ENCODE results near the gene NEK7.

Gene NEK7

DNA sequence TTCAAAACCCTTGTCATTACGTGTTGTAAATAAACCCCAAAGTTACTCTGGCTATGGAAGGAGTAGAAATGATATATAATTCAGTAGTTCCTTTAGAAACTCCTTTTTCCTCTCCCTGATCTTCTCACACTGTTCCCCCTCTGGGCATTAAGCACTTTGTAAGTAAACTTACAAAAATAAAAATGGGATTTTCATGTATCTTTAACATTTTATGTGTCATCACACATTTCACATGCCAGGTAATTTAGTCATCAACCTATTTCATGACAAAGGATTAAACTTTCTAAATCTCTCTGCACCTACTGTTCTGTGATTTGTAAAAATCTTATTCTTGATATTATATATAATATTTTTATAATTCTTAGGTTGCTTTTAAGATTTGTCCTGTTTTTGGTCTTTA lies 176.9 kb downstream of the NEK7 start:
- no peak for DNase-seq (ENCODE audit: low read depth in 1 of 2, low spot score in 1 of 2)

DNA sequence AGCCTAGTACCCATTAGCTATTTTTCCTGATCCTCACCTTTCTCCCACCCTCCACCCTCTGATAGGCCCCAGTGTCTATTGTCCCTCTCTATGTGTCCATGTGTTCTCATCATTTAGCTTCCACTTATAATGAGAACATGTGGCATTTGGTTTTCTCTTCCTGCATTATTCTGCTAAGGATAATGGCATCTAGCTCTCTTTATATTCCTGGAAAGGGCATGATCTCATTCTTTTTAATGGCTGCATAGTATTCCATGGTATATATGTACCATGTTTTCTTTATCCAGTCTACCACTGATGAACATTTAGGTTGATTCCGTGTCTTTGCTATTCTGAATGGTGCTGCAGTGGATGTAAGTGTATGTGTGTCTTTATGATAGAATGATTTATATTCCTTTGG lies 178.9 kb downstream of the NEK7 start:
- DNase-seq (ENCODE audit: low read depth in 1 of 2, low spot score in 1 of 2): no peak

DNA sequence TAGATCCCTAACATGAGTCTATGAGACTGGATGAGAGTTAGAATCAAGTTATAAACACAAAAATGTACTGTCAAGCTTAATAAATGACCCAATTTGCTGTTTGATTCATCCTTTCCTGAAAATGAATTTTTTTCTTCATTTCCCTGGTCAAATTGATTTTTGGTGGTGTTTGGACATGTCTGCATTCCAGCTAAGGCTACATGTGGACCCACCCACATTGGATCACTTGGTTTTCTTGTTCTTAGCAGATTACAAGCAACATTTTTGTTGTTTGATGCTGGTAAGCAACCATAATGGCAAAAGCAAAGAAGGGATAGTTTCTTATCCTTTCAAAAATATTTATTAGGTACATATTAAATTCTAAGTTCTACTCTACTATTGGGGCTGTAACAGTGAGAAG lies 181.1 kb downstream of the NEK7 start:
- no peak for DNase-seq (ENCODE audit: low read depth in 1 of 2, low spot score in 1 of 2)

DNA sequence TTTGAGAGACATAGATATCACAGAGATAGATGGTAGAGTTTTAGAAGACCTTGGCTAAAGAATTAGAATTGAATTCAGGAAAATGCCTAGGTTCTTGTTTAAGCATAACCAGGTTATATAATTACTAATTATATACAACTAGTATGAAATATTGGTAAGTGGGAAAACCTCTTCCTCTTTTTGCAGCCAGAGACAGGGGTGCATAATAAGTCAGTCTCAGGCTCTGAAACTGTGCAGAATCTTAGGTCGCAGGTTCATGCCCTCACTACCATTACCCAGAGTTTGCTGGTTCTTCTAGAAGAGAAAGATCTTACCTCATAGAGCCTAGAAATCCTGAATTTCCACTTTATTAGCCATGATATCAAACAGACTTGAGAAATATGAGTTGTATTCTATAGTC lies 183.3 kb downstream of the NEK7 start:
- no peak for DNase-seq (ENCODE audit: low read depth in 1 of 2, low spot score in 1 of 2)

DNA sequence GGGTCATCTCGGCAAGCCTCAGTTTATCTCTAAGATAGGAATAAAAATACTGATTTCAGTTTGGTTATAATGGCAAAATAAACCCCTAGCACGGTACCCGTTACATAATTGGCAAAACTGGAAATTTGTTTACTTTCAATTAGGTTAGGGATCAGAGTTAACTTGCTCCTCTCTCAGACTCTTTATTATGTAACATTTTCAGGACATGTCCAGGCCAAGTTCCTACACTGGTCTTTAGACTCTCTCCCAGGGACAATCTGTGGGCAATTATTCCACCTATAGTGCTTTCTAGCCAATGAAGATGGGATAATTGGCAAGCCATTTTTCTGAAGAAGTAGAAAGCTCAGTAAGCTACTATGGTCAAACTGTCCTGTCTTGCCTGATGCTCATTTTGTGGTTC lies 189.4 kb downstream of the NEK7 start:
- DNase-seq (ENCODE audit: low read depth in 1 of 2, low spot score in 1 of 2): no peak

DNA sequence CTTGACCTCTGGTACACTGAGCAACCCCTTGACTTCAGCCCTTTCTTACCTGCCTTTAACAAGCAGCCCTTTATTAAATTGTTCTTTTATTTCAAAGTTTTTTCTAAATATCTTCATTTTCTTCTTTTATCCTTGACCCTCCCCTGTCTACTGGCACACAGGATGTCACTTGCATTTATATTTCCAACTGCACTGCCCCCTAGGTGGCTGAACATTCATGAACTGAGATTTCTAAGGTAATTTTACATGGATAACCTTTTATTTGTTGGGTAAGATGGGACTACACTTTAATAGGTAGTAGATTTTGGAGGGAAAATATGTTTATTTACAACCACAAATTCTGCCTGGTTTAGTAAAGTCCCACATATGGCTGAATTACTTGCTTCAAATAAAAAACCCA lies 193.7 kb downstream of the NEK7 start:
- DNase-seq (ENCODE audit: low read depth in 1 of 2, low spot score in 1 of 2): no peak

DNA sequence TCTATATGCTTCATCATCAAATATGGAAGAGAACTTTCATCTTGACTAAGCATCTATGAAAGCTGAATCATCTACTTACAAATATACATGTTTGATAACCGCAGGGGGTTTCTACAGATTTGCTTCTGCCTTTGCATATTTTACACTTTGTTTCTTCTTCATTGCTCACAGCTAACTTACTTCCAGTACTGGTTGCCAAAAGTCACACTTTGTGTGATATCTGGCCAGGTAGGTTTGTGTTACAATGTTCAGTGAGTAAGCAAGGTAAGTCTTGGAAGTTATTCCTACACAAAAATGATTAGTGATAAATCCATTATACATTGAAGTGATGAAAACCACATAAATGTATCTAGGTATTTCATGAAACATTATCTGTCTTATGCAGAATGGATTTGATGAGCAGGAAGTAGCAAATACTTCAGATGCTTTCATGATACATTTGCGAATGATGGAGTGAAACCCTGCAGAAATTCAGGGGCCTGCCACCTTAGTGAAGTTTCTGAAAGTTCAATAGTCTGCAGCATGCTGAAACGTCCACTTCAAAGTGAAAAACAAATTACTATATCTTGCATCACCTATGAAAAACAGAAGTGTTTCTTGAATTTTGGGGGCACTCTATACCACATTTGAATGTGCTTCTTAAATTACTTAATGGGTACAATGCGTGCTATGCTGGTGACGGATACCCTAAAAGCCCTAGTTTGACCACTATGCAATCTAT lies 196.3 kb downstream of the NEK7 start:
- no peak for DNase-seq (ENCODE audit: low read depth in 1 of 2, low spot score in 1 of 2)

DNA sequence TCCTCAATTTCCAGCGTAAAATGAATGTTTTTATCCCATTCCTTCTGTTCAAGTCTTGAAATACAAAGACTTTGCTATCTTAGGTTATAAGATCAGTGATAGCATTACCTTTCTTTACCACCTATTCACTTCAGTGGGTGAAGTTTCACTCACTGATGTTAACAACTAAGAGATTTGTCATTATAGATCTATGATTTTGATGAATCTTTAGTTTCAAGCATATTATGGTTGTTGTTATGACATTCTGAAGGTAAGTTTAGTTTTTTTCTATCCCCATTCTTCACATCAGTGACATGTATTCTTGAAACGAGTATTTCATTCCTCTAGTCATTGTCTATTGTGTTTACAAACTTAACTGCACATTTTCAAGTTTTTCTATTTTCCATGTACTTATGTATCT lies 201.1 kb downstream of the NEK7 start:
- DNase-seq (ENCODE audit: low read depth in 1 of 2, low spot score in 1 of 2): no peak

DNA sequence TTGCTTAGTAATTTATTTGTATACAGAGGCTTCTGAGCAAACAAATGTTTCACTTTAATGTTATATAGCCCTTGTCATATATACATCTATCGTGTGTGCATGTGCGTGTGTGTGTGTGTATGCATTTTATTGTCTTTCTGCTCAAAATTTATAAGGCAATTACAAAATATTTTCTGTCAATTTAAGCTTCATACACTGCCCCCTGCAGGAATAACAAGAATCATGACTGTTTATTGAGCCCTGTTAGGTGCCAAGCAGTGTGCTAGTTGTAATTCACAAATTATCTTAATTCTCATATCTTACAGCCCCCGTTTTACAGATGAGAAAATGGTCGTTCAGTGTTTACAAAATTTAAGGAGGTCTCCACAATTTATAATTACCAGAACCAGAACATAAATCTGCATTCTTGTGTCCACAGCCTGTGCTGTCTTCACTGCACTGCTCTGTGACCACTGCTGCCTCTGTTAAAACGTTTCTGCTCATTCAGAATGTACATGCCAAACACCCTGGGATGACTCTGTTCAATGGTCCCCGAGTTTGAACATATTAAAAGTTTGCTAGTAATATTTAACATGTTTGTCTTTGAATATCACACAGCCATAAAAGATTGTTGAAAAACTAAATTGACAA lies 202.3 kb downstream of the NEK7 start:
- DNase-seq (ENCODE audit: low read depth in 1 of 2, low spot score in 1 of 2): no peak

DNA sequence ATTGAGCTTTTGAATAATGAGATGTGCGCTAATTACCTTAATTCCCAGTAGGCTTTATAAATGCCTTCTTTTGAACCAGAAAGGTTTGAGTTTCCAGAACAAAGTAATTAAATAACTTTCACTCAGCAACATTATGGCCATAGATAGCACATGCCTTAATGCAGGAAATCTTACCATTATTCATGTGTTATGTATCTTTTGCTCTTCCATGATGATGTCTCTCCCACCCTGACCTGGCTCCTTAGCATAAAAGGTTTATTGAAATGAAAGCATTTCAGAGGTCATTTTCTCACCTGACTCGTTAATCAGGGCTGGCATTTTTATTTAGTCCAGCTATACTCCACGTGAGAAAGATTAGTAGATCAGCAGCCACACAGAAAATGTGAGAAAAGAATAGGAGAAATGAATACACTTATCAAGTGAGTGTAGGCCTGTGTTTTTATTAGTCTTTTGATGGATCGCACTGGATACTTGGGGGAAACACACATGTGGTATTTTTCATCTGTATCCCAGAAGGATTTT lies 203.5 kb downstream of the NEK7 start:
- no peak for DNase-seq (ENCODE audit: low read depth in 1 of 2, low spot score in 1 of 2)

DNA sequence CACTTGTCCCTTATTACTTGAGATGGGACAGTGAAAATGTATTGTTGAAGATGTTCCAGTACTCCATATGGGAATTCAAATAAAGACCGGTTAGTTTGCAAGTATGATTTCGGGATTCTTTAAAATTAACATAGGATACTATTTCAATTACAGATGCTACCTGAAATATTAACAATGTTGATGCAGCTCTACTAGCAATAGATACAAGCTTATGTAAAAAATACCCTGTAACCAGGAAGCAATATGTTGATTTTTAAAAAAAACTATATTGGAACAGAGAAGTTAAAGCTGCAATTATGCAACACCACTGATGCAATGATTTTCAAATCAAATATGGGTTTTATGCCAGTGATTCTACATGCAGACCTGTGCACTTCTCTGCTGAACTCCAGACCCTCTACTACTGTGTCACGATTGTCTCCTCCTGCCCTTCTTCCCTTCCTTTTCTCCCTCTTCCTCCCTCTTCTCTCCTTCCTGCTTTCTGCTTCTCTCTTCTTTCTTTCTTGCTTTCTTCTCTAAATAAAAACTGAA lies 204.5 kb downstream of the NEK7 start:
- no peak for DNase-seq (ENCODE audit: low read depth in 1 of 2, low spot score in 1 of 2)

DNA sequence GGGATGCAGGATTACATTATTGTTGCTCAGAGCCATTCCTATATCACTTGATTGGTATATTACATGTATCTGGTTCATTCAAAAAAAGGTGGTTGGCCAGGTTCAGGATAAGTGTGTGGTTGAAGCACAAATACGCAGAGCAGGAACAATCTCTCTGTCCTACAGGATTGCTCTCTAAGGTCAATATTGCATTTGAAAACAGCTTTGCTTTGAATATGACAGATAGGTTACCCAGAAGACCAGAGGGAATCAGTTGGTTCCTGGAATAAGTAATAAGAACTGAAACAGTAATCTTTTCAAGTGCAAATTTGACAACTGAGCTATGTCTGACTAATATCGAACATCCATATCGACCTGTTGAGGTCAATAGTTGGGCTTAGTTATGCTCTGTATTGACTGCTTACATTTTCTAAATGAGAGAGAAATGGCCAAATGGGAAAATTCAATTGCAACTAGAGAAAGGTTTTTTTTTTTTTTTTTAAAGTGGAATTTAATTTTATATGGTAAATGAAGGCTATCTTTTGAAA lies 206.9 kb downstream of the NEK7 start:
- DNase-seq (ENCODE audit: low read depth in 1 of 2, low spot score in 1 of 2): no peak

DNA sequence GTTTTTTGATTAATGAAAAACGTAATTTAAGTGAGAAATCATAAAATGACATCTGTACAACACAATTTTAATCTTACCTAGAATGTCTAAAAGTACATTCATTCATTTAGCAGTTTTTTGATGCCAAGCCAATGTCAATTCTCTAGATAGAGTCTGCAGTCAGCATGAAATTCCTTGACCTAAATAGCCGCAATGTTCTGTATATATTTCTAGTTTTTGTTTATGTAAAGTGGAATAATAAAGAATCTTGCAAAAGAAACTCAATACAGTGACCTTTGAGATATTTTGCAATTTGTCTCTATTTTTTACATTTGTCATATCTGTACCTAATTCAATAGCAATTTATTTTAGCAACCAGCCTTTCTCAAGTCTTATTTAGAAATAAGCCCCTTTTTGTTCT lies 207.7 kb downstream of the NEK7 start:
- DNase-seq (ENCODE audit: low read depth in 1 of 2, low spot score in 1 of 2): no peak

DNA sequence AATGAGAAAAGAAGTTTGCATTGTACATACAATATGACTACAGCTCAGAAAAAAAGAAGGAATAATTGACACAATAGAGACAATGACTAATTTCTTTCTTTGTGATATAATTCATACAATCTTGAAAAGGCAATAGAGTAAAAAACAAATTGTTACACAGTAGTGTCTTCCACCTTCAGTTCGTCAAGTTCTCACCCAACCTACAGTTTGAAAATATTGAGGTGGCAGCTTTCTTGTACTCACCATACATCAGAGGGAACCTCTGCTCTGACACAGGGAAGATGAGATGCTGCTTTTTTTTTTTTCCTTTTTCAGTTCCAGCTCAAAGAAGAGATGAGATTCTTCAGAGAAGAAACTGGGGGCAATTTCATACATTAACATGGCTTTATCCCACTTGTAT lies 210.5 kb downstream of the NEK7 start:
- DNase-seq (ENCODE audit: low read depth in 1 of 2, low spot score in 1 of 2): no peak

DNA sequence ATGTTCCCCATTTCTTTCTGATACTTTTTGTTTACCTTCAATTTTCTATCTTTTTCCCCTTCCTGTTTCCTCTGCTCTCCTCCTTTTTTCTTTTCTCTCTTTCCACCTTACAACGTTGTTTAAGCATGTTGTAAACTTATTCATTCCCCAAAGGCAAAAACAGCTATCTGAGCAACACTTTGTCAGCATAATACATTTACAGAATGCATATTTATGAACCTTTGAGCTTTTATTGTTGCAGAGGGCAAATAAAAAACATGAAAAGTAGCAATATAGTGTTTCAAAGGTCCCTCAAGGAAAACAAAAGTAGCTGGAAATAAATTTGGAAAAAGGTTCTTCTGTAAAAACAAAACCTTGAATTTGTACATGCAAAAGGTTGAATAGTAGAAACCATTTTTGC lies 214.2 kb downstream of the NEK7 start:
- no peak for DNase-seq (ENCODE audit: low read depth in 1 of 2, low spot score in 1 of 2)
